HG03442 (cell line): Measurements from ENCODE around the gene IFI44.

Experiments
- ATAC-seq: cut with Tn5 transposase; IDR thresholded peaks from one replicate; pipeline ENCODE4 v1.9.1; 2021; ENCODE audit warnings: mild to moderate bottlenecking, moderate library complexity; ENCODE audit not compliant: unreplicated experiment

Gene IFI44

GRCh38 chr1:78650114-78650660, 556 bp downstream of the IFI44 start:
- ATAC-seq = peak; percentile 29

DNA sequence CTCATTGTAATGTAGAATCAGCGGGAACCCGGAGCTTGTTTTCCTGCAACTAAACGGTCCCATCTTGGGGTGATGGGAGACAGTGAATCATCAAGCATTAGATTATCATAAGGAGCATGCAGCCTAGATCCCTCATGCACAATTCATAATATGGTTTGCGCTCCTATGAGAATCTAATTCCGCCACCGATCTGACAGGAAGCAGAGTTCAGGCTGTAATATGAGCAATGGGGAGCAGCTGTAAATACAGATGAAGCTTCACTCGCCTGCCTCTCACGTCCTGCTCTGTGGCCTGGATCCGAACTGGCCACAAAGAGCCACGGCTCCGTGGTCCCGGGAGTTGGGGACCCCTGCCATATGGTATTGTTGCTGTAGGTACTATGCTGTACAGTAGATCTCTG, 1.6 kb downstream of the IFI44 start:
- ATAC-seq = no peak

GRCh38 chr1:78652019-78652560, 2.5 kb downstream of the IFI44 start:
- no peak for ATAC-seq

DNA sequence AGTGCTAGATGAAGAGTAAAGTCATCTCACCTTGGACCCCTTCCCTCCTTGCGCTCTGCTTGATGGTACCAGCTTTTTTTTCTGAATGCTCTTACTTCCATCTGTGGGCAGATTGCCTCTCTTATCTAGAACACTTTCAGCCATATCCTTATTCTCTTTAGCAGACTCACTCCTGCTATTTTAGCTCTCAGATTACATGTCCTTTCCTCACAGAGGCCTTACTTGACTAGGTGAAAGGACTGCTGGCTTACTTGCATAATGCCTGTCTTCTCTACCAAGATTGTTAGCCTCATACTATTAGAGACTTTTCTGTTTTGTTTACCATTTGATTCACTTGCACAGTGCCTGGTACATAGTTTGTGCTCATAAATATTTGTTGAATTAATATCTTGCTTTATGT, 9.3 kb downstream of the IFI44 start:
- ATAC-seq = no peak

DNA sequence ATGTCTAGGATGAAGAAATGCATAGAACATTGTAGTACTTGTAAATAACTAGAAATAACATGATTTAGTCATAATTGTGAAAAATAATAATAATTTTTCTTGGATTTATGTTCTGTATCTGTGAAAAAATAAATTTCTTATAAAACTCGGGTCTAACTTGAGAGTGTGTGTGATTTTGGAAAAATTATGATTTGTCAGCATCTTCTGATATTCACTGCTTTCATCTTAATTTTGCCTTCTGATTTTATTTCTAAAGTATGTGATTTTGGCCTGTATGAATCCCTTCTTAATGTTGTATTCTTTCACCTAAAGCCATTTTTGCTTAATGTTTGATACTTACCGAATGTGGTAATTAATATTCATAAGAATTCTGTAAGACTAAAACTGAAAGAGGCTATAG, 14.3 kb downstream of the IFI44 start:
- ATAC-seq = no peak

DNA sequence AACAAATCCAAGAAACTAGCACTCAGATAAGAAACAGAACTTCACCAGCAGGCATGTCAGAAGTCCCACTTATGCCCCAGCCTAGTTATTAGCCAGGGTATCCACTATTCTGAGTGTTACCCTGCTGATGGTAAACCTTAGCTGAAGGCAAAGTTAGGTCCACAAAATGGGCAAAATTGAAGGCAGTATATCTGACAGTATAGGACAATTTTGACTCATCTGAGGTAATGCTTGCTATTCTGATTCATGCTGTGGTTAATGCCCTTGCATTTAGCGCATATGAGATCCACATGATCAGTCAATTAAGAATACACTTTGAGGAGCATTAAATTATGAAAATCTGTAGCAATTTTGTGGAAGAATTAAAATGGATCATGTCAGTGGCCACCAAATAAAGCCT, 15.1 kb downstream of the IFI44 start:
- ATAC-seq = no peak

DNA sequence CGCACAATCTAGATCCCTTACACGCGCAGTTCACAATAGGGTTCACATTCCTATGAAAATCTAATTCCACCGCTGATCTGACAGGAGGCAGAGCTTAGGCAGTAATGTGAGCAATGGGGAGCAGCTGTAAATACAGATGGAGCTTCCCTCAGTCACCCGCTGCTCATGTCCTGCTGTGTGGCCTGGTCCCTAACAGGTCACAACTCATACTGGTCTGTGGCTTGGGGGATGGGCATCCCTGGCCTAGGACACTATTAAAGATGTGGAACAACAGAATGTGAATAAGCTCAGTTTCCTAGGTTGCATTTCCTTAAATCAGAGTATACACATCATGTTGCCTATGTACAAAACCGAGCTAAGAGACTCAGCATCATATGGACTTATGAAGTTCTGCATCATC, 16.2 kb downstream of the IFI44 start:
- ATAC-seq = no peak

- no peak for ATAC-seq
These were observed 18.3 kb downstream of the IFI44 start for GRCh38 chr1:78667939-78668338.

- ATAC-seq = no peak
These were observed 18.8 kb downstream of the IFI44 start for GRCh38 chr1:78668427-78668826.

- ATAC-seq = no peak
These were observed 22.8 kb downstream of the IFI44 start for GRCh38 chr1:78672428-78672827.

GRCh38 chr1:78673120-78673519, 23.5 kb downstream of the IFI44 start:
- no peak for ATAC-seq

GRCh38 chr1:78676347-78676982, 26.8 kb downstream of the IFI44 start:
- peak; percentile 39 for ATAC-seq

GRCh38 chr1:78676993-78677392, 27.4 kb downstream of the IFI44 start:
- no peak for ATAC-seq

DNA sequence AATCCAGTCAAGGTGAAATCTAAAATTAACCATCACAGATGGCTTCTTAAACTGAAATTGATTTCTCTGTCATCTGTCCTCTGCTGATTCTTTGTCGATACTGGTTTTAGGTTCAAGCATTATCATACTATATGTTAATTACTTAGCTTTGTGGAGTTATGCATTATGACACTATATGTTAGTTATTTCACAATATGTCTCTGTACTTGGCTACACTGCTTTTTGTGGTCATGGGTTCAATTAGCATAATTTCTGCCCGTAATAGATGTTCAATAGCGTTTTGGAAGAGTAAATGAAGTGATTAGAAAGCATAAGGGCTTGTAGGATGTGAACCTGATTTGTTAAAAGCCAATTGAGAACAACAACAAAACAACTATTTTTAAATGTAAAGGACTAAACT, 28.2 kb downstream of the IFI44 start:
- ATAC-seq = no peak

GRCh38 chr1:78678324-78678723, 28.7 kb downstream of the IFI44 start:
- peak; percentile 63 for ATAC-seq

- no peak for ATAC-seq
These were observed 31.6 kb downstream of the IFI44 start for GRCh38 chr1:78681265-78681664.

DNA sequence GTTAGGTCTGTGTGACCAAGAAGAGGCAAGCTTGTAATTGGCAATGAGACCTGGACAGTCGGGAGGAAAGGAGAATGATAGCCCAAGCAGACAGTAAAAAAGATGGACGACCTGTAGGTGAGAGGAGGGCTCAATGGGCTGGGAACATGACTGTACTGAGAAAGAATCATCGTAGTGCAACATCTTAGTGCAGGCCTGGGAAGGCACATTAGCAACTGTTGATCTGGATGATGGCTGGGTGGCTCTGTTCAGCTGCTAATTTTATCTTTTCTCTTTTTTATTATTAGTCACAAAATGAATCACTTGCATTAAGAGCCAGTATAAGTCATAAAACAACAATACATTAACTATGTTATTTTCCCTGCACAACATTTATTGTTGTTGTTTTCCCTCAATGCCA, 32.9 kb downstream of the IFI44 start:
- ATAC-seq = no peak

- no peak for ATAC-seq
These were observed 33.4 kb downstream of the IFI44 start for GRCh38 chr1:78683079-78683478.

DNA sequence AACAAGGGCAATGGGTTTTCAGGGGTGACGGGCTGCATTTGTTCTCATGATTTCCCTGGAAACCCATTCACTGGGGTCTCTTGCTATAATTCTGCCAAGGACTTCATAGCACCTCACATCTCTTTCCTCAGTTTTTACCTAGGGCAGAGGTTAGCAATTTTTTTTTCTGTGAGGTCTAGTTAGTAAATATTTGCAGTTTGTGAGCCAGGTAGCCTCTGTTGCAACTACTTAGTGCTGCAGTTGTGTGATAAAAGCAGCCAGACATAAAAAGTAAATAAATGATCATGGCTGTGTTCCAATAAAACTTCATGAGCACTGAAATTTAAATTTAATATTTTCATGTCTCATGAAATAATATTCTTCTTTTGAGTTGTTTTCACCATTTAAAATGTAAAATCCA, 37.7 kb downstream of the IFI44 start:
- ATAC-seq = no peak

- ATAC-seq = no peak
These were observed 38.3 kb downstream of the IFI44 start for GRCh38 chr1:78687914-78688313.

- ATAC-seq = no peak
These were observed 39.1 kb downstream of the IFI44 start for GRCh38 chr1:78688697-78689096.

DNA sequence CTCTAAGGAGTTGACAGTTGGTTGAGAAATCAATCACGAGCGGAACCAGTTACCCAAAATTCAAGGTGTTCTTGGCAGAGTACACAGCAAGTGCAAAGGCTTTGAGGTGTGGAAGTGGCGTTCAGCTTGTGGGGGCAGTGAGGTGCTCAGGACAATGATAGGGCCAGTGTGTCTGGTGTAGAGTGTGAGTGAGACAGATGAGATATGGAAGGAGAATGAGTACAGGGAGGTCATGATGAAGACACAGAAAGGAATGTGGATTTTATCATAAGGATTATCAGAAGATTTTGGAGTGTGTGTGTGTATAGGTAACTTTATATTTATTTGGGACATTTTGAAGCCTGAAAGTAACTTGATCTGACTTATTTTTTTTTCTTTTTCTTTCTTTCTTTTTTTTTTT, 40.9 kb downstream of the IFI44 start:
- no peak for ATAC-seq
